SK-N-MC (cell line): ENCODE data around the gene FOXP1.

Experiments used
- EZH2 ChIP-seq: fragments of 200-600 bp; sonication (generic); IDR thresholded peaks from one replicate; pipeline ENCODE4 v1.6.1; 2017; ENCODE audit warnings: antibody characterized with exemption
- POLR2AphosphoS5 ChIP-seq: IDR thresholded peaks from 2 replicates; pipeline ENCODE4 v1.6.1; 2012; ENCODE audit warnings: mild to moderate bottlenecking, low read depth, low read length, borderline replicate concordance

GRCh38 chr3:71495708-71496472 lies 87.6 kb downstream of the FOXP1 start:
- TF ChIP-seq EZH2 (no peak), POLR2AphosphoS5 (no peak)
